Loucy (cell line): Measurements from ENCODE around the gene GCKR.

Experiments used
- H2AFZ ChIP-seq: fragments of 200-600 bp; sonication (generic); 2 replicates; pipeline ENCODE4 v1.6.0; 2016; ENCODE audit warnings: antibody characterized with exemption, mild to moderate bottlenecking, low read length, moderate library complexity
- H3F3A ChIP-seq: fragments of 200-600 bp; 2 replicates; pipeline ENCODE4 v1.6.0; 2016; ENCODE audit warnings: antibody characterized with exemption, low read depth, mild to moderate bottlenecking
- H3K27me3 ChIP-seq: fragments of 200-600 bp; sonication (generic); 2 replicates; pipeline ENCODE4 v1.6.1; 2014; ENCODE audit warnings: low read length, mild to moderate bottlenecking; ENCODE audit not compliant: insufficient read depth, poor library complexity, severe bottlenecking
- H3K36me3 ChIP-seq: fragments of 200-600 bp; sonication (generic); 2 replicates; pipeline ENCODE4 v1.6.1; 2016; ENCODE audit warnings: low read length; ENCODE audit not compliant: insufficient read depth
- H3K4me1 ChIP-seq: fragments of 200-600 bp; sonication (generic); 2 replicates; pipeline ENCODE4 v1.5.1; 2014; ENCODE audit warnings: low read length, mild to moderate bottlenecking; ENCODE audit not compliant: insufficient read depth, poor library complexity, severe bottlenecking
- H3K4me2 ChIP-seq: fragments of 200-600 bp; sonication (generic); 2 replicates; pipeline ENCODE4 v1.6.0; 2014; ENCODE audit warnings: antibody characterized with exemption, low read length, low read depth, mild to moderate bottlenecking; ENCODE audit not compliant: poor library complexity, severe bottlenecking
- H3K4me3 ChIP-seq: fragments of 200-600 bp; sonication (generic); 2 replicates; pipeline ENCODE4 v1.5.1; 2014; ENCODE audit warnings: low read length, mild to moderate bottlenecking, mixed read lengths; ENCODE audit not compliant: poor library complexity, severe bottlenecking
- H3K79me2 ChIP-seq: fragments of 200-600 bp; sonication (generic); 2 replicates; pipeline ENCODE4 v1.6.1; 2014; ENCODE audit warnings: low read length; ENCODE audit not compliant: insufficient read depth
- H3K9ac ChIP-seq: fragments of 200-600 bp; sonication (generic); 2 replicates; pipeline ENCODE4 v1.6.0; 2014; ENCODE audit warnings: mild to moderate bottlenecking, low read depth, low read length, moderate library complexity; ENCODE audit not compliant: poor library complexity, severe bottlenecking
- H3K9me2 ChIP-seq: fragments of 200-600 bp; sonication (generic); replicated peaks from 2 replicates; pipeline ENCODE4 v1.6.1; 2016; ENCODE audit warnings: low read depth, low read length, mixed read lengths
- H3K9me3 ChIP-seq: fragments of 200-600 bp; sonication (generic); 2 replicates; pipeline ENCODE4 v1.6.1; 2014; ENCODE audit warnings: mild to moderate bottlenecking, antibody characterized with exemption, low read length, low read depth; ENCODE audit not compliant: insufficient read depth
- H4K20me1 ChIP-seq: fragments of 200-600 bp; sonication (generic); 2 replicates; pipeline ENCODE4 v1.6.0; 2014; ENCODE audit warnings: antibody characterized with exemption, low read length, mild to moderate bottlenecking; ENCODE audit not compliant: insufficient read depth, poor library complexity, severe bottlenecking
- CTCF ChIP-seq: fragments of 200-600 bp; sonication (generic); conservative IDR thresholded peaks from 2 replicates; pipeline ENCODE4 v1.5.1; 2014; ENCODE audit warnings: mild to moderate bottlenecking, antibody characterized with exemption, low read length
- EZH2phosphoT487 ChIP-seq: fragments of 200-600 bp; IDR thresholded peaks from 2 replicates; pipeline ENCODE4 v1.6.1; 2018; ENCODE audit warnings: antibody characterized with exemption, mild to moderate bottlenecking, moderate library complexity, borderline replicate concordance

The GCKR gene

GRCh38 chr2:27496357-27497287, at the start of gene GCKR:
Gene GCKR (plus strand): TSS chr2:27496839. CDS start chr2:27496905, 66 bp downstream.
- Histone ChIP-seq H2AFZ (no peak within 1 kb of the TSS), H3K9me3 (no peaks in the 10 kb centered on the region), H3K79me2 (no peaks in the 10 kb centered on the region), H3K4me3 (no peak within 1 kb of the TSS), H3K36me3 (no peaks in the 10 kb centered on the region), H4K20me1 (no peaks in the 10 kb centered on the region), H3K4me2 (no peak within 1 kb of the TSS), H3K9me2 (no peaks in the 10 kb centered on the region), H3F3A (no peaks in the 10 kb centered on the region), H3K4me1 (no peaks in the 10 kb centered on the region), H3K27me3 (no peaks in the 10 kb centered on the region), H3K9ac (no peak within 1 kb of the TSS)
- no peak for TF ChIP-seq EZH2phosphoT487
- TF ChIP-seq CTCF, result no peak

GRCh38 chr2:27448381-27448780, 48.3 kb upstream of the GCKR start:
- no peaks in the 10 kb centered on the region for H3K9me2 ChIP-seq
- no peaks in the 10 kb centered on the region for H3K79me2 ChIP-seq
- H2AFZ ChIP-seq, result no peak overlapping the region
- TF ChIP-seq EZH2phosphoT487 (no peak), CTCF (no peak)
- no peak overlapping the region for H3K9ac ChIP-seq
- no peaks in the 10 kb centered on the region for H3K36me3 ChIP-seq
- H3K4me2 ChIP-seq, result no peak overlapping the region
- no peaks in the 10 kb centered on the region for H3K9me3 ChIP-seq
- no peaks in the 10 kb centered on the region for H4K20me1 ChIP-seq
- H3F3A ChIP-seq, result no peaks in the 10 kb centered on the region
- H3K27me3 ChIP-seq, result no peaks in the 10 kb centered on the region
- no peaks in the 10 kb centered on the region for H3K4me1 ChIP-seq
- H3K4me3 ChIP-seq, result no peak overlapping the region

GRCh38 chr2:27451095-27451494, 45.5 kb upstream of the GCKR start:
- H3F3A ChIP-seq, result no peaks in the 10 kb centered on the region
- H3K9me3 ChIP-seq, result no peaks in the 10 kb centered on the region
- TF ChIP-seq EZH2phosphoT487 (no peak), CTCF (no peak)

More at GRCh38 chr2:27451095-27451494, 45.5 kb upstream of the GCKR start:
- H4K20me1 ChIP-seq, result no peaks in the 10 kb centered on the region
- peaks cover 5% of the 10 kb centered on the region for H3K4me1 ChIP-seq
- H2AFZ ChIP-seq, result no peak overlapping the region
- no peak overlapping the region for H3K4me3 ChIP-seq
- H3K36me3 ChIP-seq, result no peaks in the 10 kb centered on the region
- H3K9me2 ChIP-seq, result no peaks in the 10 kb centered on the region
- no peaks in the 10 kb centered on the region for H3K27me3 ChIP-seq
- H3K79me2 ChIP-seq, result no peaks in the 10 kb centered on the region
- H3K9ac ChIP-seq, result no peak overlapping the region
- H3K4me2 ChIP-seq, result no peak overlapping the region
